K562 (cell line): Measurements from ENCODE around the gene SYNM.

ENCODE experiments used
- CHD2 ChIP-seq: IDR thresholded peaks from 2 replicates; pipeline ENCODE4 v1.6.1; 2011; ENCODE audit warnings: low read depth, low read length
- ESRRA ChIP-seq: fragments of 450-650 bp; IDR thresholded peaks from 2 replicates; pipeline ENCODE4 v1.6.1; 2014; ENCODE audit warnings: low read depth, mild to moderate bottlenecking, moderate library complexity, borderline replicate concordance
- HNRNPK ChIP-seq: fragments of 200-400 bp; formaldehyde crosslinking; IDR thresholded peaks from one replicate; pipeline ENCODE4 v1.6.1; 2018; ENCODE audit warnings: mild to moderate bottlenecking, low read depth, low read length; ENCODE audit not compliant: poor library complexity, severe bottlenecking
- ZNF239 ChIP-seq: fragments of 250-450 bp; sonication (Bioruptor Pico); IDR thresholded peaks from 2 replicates; pipeline ENCODE4 v1.4.0; 2020; ENCODE audit warnings: mild to moderate bottlenecking

DNA sequence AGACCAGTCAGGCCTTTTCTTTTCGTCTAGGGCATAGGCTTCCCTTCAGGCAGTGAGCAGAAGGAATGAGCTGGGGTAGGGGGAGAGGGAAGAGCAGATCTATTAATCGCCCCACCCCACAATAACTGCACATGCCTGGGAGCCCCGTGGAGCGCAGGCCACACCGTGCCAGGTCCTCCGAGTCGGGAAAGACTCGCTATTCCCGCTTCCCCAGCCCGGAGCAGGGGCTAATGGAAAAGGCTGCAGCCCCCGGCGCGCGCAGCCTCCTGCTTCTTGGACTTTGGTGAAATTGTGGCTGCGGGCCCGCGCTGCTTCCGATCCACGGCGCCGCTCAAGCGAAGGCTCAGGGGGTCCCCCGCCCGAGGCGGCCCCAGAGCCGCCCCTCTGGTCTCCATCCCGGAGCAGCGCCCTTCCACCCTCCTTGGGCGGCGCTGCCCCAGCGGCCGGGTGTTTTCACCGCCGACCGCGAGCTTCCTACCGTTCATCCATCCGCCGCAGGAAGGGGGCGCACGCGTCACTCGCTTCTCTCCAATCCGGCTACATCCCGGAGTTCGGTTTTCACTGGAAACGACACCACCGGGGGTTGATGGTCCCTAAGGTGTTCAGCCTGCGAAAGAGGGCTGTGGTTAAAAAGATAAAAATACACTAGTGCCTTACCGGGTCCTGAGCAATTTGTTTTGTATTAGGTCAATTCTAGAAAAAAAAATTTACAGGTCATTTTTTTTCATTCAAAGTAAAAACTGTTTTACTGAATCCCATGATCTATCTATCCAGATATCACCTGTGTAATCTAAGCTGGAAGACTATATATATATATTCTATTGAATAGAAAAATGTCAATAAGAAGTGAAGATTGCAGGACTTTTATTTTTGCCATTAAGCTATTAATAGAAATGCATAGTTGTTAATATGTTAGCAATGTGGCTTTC is 4.4 kb upstream of the SYNM start:
- no peak for TF ChIP-seq HNRNPK
- TF ChIP-seq CHD2 = no peak
- TF ChIP-seq ESRRA = no peak
- TF ChIP-seq ZNF239 (CRISPR knock-in tag) = no peak
